NB4 (cell line): ENCODE measurements around the gene CNTN4.

Experiments
- DNase-seq: peaks from one replicate; pipeline ENCODE4 v3.0.0; 2010; ENCODE audit warnings: low read depth
- H3K4me3 ChIP-seq: one replicate; pipeline ENCODE4 v1.5.1; 2011; ENCODE audit warnings: mild to moderate bottlenecking, low read depth, low read length, moderate library complexity
- MAX ChIP-seq: IDR thresholded peaks from 2 replicates; pipeline ENCODE4 v1.6.1; 2011; ENCODE audit warnings: low read depth, low read length
- MYC ChIP-seq: IDR thresholded peaks from 2 replicates; pipeline ENCODE4 v1.6.1; 2011; ENCODE audit warnings: low read depth, low read length
- POLR2A ChIP-seq: IDR thresholded peaks from 2 replicates; pipeline ENCODE4 v1.6.1; 2011; ENCODE audit warnings: mild to moderate bottlenecking; ENCODE audit not compliant: insufficient read length; ENCODE audit errors: extremely low read depth
- TF ChIP-seq, protein P1 (sequence below): IDR thresholded peaks from one replicate; pipeline ENCODE4 v1.5.1; 2012; ENCODE audit warnings: low read depth, low read length

CNTN4 gene

GRCh38 chr3:2784627-2785026 lies 686.0 kb downstream of the CNTN4 start:
- TF ChIP-seq, protein P1, sequence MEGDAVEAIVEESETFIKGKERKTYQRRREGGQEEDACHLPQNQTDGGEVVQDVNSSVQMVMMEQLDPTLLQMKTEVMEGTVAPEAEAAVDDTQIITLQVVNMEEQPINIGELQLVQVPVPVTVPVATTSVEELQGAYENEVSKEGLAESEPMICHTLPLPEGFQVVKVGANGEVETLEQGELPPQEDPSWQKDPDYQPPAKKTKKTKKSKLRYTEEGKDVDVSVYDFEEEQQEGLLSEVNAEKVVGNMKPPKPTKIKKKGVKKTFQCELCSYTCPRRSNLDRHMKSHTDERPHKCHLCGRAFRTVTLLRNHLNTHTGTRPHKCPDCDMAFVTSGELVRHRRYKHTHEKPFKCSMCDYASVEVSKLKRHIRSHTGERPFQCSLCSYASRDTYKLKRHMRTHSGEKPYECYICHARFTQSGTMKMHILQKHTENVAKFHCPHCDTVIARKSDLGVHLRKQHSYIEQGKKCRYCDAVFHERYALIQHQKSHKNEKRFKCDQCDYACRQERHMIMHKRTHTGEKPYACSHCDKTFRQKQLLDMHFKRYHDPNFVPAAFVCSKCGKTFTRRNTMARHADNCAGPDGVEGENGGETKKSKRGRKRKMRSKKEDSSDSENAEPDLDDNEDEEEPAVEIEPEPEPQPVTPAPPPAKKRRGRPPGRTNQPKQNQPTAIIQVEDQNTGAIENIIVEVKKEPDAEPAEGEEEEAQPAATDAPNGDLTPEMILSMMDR, result no peak
- TF ChIP-seq MAX (no peak), MYC (no peak), POLR2A (no peak)
- DNase-seq, result no peak
- H3K4me3 ChIP-seq, result no peak overlapping the region

DNA sequence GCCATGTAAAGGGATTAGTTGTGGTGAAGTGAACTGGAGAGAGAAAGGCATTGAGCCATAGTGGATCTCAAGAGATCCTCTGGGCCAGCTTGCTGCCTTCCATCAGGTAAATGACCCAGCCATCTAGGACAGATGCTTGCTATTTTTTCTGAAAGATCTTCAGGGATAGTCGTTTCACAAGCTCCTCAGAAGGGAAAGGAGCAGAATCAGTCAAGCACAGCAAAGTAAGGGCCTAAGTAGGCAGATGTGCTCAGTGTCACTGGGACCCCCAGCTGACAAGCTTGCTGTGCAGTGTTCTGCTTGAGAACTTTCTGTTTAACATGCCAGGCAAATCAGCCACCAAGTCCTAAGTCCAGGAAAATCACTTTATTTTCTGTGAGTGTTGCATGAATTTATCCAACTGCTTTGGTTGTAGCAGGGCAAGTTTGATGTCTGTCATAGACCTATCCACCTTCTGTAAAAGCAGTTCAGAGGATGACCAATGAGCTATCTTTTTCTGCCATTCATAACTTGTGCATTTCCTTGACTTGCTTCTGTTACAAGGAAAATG lies 691.7 kb downstream of the CNTN4 start:
- no peak for TF ChIP-seq POLR2A
- DNase-seq, result no peak
- no peak overlapping the region for H3K4me3 ChIP-seq

DNA sequence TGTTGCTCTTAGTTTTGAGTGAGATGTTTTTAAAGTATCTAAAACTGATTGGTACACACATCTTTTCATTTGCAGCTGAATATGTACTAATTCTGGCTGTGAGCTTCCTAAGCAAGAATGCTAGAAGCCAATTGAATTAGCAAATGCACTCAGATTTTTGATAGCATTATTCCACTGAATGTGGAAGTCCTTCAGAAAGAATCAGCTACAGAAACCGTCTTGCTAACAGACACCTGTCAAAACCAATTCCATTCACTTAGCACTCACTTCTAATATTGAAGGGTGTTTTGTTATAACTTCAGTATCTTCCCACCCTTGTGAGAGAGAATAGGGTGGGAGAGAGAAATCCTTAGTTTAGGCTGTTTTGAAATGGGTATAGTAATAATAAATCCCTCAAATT lies 693.8 kb downstream of the CNTN4 start:
- no peak for DNase-seq
- no peak overlapping the region for H3K4me3 ChIP-seq
- TF ChIP-seq MAX, result no peak
- TF ChIP-seq POLR2A, result no peak

- TF ChIP-seq, protein P1, result no peak
- TF ChIP-seq MYC (no peak), POLR2A (no peak), MAX (no peak)
- H3K4me3 ChIP-seq, result no peak overlapping the region
- DNase-seq, result no peak
Measured at GRCh38 chr3:2793987-2794386, 695.3 kb downstream of the CNTN4 start.

- no peak overlapping the region for H3K4me3 ChIP-seq
- no peak for DNase-seq
- TF ChIP-seq, protein P1, result no peak
- TF ChIP-seq POLR2A (no peak), MYC (no peak), MAX (no peak)
Measured at GRCh38 chr3:2802429-2802828, 703.8 kb downstream of the CNTN4 start.

- no peak for TF ChIP-seq MYC
- no peak for TF ChIP-seq POLR2A
- TF ChIP-seq, protein P1, result no peak
- no peak for TF ChIP-seq MAX
- H3K4me3 ChIP-seq, result no peak overlapping the region
- no peak for DNase-seq
Measured at GRCh38 chr3:2807514-2807913, 708.8 kb downstream of the CNTN4 start.

DNA sequence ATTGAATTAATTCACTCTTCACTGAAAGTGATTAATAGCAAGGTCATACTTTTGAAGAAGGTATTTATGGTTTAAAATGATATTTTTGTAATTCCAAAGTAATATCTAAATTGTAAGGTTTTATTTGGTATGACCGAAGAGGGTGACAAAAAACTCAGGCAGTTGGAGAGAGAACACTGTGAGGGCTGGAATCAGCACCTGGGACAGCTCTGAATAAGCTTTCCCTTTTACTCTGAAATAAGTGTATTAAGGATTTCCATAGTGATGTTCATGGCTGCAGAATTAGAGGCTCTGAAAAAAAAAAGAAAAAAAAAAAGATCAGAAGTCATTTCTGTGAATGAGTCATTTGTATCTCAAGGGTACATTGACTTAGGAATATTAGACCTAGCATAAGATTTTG lies 712.1 kb downstream of the CNTN4 start:
- no peak overlapping the region for H3K4me3 ChIP-seq
- TF ChIP-seq MAX (no peak), MYC (no peak), POLR2A (no peak)
- TF ChIP-seq, protein P1, result no peak
- DNase-seq, result peak; percentile 6
